ENCODE measurements around the gene NR1I3.

Gene NR1I3

GRCh38 chr1:161217831-161218230 is 20.2 kb downstream of the NR1I3 start:
- no peak for DNase-seq

- DNase-seq, result no peak
Observed at GRCh38 chr1:161216945-161217712, 20.9 kb downstream of the NR1I3 start.

DNA sequence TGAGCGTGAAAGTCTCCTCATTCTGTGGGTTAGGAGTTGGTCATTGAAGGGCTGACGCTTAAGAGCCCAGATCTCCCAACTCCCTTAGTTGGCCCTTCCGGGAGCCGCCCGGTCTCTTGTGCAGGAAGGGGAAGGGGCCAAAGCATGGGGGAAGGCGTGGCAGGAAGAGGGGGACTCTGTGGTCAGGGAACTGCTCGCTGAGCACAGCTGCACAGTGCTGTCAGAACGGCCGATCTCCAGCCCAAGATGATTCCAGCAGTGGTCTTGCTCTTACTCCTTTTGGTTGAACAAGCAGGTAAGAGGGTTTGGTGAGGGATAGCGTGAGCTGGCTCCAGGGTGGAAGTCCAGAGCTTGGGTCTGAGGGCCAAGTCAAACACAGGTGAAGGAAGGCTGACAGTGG is 22.9 kb downstream of the NR1I3 start, which contains the start of gene FCER1G:
TSS of gene FCER1G (plus strand) at position 220 of the 400 bp plus-strand sequence. CDS start at position 247, 27 bp downstream.
- no peak for DNase-seq

DNA sequence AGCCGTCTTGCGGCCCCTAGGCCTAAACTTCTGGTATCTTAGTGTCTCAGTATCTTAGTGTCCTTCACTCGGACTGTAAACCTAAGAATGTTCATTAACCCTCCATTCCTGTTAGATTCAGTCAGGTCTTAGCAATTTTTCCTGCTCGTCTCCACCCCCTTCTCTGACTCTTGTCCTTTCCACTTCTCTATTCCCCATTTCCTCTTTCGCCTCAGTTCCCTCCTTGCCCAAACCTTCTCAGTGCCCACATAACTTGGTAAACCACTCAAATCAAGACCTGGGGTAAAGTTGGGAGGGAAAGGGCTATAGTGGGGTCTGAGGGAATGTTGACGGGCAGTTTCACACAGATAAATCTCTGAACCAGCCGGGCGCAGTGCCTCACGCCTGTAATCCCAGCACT is 23.6 kb downstream of the NR1I3 start:
- DNase-seq, result no peak

- peak; percentile 80 to 82 for DNase-seq
Observed at GRCh38 chr1:161209790-161210409, 28.1 kb downstream of the NR1I3 start.

GRCh38 chr1:161207173-161207572 is 30.8 kb downstream of the NR1I3 start:
- no peak for DNase-seq

DNA sequence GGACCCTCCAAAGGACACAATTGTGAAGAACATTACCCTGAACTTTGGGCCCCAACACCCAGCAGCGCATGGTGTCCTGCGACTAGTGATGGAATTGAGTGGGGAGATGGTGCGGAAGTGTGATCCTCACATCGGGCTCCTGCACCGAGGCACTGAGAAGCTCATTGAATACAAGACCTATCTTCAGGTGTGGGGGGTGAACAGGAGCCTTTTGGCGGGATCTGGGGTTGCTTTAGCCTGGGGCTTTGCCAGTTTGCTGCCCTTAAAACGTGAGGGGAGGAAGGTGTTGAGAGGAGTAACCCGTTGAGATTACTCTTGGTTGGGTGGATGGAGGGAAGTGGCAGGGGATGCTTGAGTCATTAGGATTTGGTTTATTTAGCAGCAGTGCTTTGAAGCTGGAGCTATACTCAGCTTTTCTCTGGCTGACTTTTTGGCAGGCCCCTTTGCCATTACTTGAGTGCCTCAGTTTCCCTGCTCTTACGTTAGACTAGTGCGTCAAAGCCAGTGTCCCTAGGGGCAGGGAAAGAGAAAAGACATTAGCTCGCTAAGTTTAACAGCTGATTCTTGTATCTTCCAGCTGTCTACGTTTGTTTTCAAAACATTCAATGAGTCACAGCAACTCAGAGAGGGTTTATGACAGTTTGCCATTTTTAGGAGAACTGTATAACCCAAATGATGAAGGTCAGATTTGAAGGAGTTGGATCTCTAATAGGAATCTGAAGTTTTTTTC is 31.4 kb downstream of the NR1I3 start:
- no peak for DNase-seq

GRCh38 chr1:161201836-161202712 is 35.9 kb downstream of the NR1I3 start, which contains the start of gene NDUFS2:
Gene NDUFS2 (plus strand): TSS chr1:161202367. CDS start chr1:161202386, 19 bp downstream.
- peak; percentile 91 to 94 for DNase-seq

- DNase-seq, result no peak
Observed at GRCh38 chr1:161200992-161201835, 36.8 kb downstream of the NR1I3 start.

DNA sequence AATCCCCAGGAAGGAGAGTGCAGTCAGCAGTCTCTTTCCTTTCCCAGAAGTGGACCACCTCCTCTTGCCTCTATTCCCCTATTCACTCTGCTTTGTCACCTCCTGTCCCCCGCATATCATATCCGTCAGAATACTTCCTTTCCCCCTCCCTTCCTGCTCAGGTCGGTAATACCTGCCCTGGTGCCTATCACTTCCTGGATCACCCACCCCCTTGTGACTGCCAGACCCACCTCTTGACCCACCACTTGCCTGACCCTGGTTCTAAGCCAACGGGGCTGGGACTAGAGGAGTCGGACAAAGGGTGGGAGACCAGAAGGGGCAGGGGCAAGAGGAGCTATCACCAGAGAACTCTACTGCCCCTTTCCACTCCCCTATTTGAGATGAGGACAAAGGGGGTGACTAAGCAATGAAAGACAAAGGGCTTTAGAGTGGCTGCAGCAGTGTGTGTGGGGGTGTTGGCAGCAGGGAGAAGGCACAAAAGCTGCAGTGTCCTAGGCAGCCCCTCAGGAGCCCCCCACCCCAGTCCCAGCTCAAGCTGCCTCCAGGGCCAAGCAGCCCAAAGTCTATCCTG is 37.5 kb downstream of the NR1I3 start:
- DNase-seq, result peak; percentile 49 to 54

DNA sequence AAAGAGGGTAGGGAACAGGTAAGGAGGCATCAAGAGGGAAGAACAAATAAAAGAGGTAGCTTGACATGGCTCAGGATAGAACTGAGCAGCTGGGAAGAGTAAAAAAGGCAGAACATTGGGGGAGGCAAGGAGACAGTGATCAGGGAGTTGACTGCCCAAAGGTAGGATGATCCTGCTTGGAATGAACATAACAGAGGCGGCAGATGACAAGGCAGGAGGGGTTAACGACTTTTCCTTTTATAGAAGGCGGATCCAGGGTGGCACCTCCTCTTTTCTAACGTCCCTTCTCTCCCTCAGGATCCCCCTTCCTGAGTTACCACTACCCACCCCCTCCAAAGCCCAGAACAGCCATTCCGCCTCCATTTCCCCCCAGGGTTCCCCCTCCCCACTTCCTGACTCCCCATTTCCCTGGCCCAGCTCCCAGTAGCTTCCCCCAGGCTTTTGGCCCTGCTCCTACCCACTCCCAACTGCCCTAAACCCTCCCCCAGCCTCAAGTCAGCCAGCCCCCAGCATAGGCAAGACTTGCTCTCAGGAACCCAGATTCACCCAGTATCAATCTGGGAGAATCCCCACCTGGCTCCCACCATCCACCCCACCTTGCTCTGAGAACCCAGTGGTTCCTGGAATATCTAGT is 38.4 kb downstream of the NR1I3 start:
- no peak for DNase-seq

- DNase-seq, result no peak
Observed at GRCh38 chr1:161198897-161199431, 39.0 kb downstream of the NR1I3 start, which contains the start of gene ADAMTS4. Gene ADAMTS4 (minus strand): TSS chr1:161199054. CDS start chr1:161198627, 427 bp downstream.

DNA sequence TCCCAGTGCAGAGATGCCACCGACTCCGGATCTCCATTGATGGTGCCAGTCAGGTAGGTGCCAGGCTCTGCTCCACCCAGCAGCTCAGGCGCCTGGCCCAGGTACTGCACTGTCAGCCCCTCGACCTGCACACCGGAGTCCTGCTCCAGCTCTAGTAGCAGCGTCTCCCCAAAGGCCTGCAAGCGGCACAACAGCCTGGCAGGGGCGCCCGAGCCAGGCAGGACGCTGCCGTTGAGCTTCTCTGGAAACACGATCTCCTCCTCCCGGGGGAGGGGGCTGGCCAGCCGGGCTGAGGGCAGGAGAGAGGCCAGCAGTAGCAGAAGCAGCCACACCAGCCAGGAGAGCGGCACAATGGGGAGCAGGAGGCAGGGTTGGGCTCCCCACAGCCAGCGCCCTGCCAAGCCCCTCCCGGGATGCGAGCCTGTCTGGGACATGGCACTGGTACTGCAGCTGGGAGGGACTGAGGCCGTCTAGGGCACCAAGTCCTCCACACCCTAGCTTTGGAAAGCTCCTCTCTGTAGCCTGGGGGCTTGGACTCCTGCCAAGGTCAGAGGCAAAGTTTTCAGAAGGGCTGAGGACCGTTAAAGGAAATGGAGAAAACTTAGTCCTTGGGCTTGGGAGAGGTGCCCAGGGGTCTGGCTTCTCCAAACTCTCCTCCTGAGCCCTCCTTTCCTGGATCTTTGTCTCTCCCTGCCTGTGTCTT is 39.7 kb downstream of the NR1I3 start:
- no peak for DNase-seq

GRCh38 chr1:161197560-161198193 is 40.3 kb downstream of the NR1I3 start:
- DNase-seq, result no peak

DNA sequence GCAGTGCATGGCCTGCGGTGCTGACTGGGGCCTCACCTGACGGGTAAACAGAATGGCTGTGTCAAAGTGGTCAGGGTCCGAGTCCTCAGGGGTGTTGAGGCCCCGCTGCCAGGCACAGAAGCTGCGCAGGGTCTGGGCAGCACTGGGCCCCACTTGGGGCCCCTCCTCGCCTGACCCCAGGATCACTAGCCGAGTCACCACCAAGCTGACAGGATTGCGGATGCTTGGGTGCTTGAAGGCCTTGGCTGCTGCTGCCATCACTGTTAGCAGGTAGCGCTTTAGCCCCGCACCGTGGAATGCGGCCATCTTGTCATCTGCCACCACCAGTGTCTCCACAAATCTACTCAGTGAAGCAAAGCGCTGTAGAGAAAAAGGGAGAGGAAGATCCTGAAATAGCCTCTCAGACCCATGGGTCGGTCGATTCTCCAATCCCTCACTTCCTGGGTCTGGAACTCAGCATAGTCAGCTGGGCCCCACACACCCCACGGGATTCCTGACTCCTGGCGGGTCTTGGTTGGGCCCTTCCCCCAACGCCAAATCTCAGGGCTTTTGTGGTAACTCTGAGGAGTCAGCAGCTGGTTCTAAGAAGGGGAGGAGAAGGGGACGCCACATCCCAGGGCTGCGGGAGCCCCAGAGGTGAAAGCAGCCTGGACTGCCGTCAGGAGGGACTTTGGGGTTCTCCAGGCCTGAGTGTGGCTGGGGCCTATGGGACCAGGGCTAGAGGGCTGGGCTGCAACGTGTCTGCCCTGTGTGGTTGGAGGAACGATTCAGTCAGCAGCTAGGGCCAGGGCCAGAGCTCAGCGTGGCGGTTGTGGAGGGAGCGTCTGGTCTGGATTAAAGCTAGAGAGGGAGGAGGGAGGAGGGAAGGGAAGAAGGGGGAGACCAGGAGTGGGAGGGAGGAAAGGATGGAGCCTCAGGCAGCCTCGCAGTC is 41.2 kb downstream of the NR1I3 start:
- DNase-seq, result no peak

- no peak for DNase-seq
Observed at GRCh38 chr1:161196111-161196510, 41.9 kb downstream of the NR1I3 start.

GRCh38 chr1:161195171-161195570 is 42.8 kb downstream of the NR1I3 start:
- no peak for DNase-seq

All from activated T-cell treated with anti-CD3 and anti-CD28 coated beads, Interleukin-2, amount 50 U/mL, for 48 hours (primary cell).